Calu3 (cell line): ENCODE measurements around the gene CRTC1. TPM values are rescaled to one million over a fixed set of nuclear protein-coding genes. Genes with fewer than 3 reads are reported as not detected.

Experiments
- BruUV-seq: library from RNA; stranded (reverse); fragments of 400-500 nt; replicated peaks from 2 replicates; lab custom pipeline; 2021; lab: Mats Ljungman, UMichigan
- CTCF ChIA-PET: fragments of 300-600 bp; sonication (Branson Sonifier 250); formaldehyde crosslinking; loops from one replicate; lab custom pipeline; 2022; ENCODE audit warnings: antibody characterized with exemption; lab: Charles Lee
- DNase-seq: peaks from one replicate; pipeline ENCODE4 v3.0.0; 2022
- H3K27ac Mint-ChIP-seq: one replicate; pipeline ENCODE4 v1.8.0; 2022; ENCODE audit warnings: mixed read lengths; ENCODE audit not compliant: unreplicated experiment
- H3K27me3 Mint-ChIP-seq: one replicate; pipeline ENCODE4 v1.8.0; 2022; ENCODE audit warnings: mixed read lengths; ENCODE audit not compliant: unreplicated experiment
- H3K36me3 Mint-ChIP-seq: one replicate; pipeline ENCODE4 v1.8.0; 2022; ENCODE audit warnings: mild to moderate bottlenecking, moderate library complexity, mixed read lengths; ENCODE audit not compliant: insufficient read depth, unreplicated experiment
- H3K4me1 Mint-ChIP-seq: one replicate; pipeline ENCODE4 v1.8.0; 2022; ENCODE audit warnings: mild to moderate bottlenecking, low read depth, mixed read lengths; ENCODE audit not compliant: unreplicated experiment
- H3K4me3 Mint-ChIP-seq: one replicate; pipeline ENCODE4 v1.8.0; 2022; ENCODE audit warnings: mild to moderate bottlenecking, low read depth, moderate library complexity, mixed read lengths; ENCODE audit not compliant: unreplicated experiment
- H3K9me3 Mint-ChIP-seq: one replicate; pipeline ENCODE4 v1.8.0; 2022; ENCODE audit warnings: low read depth, mixed read lengths; ENCODE audit not compliant: unreplicated experiment
- intact Hi-C: fragments of 100-400 bp; cut with micrococcal nuclease; formaldehyde crosslinking; loops from one replicate; pipeline ENCODE4 v1.10.0; 2022; ENCODE audit not compliant: unreplicated experiment
- total RNA-seq: library from RNA; stranded (reverse); gene quantifications from 2 replicates; pipeline ENCODE4 v1.2.3, GENCODE V29; 2022
- TF ChIP-seq, protein P1 (sequence below): fragments of 200-600 bp; IDR thresholded peaks from one replicate; pipeline ENCODE4 v1.8.0; 2022; ENCODE audit warnings: antibody characterized with exemption; ENCODE audit not compliant: unreplicated experiment

Gene CRTC1
- total RNA-seq, 1 experiment from 2014 or later, result 8.5 TPM

DNA sequence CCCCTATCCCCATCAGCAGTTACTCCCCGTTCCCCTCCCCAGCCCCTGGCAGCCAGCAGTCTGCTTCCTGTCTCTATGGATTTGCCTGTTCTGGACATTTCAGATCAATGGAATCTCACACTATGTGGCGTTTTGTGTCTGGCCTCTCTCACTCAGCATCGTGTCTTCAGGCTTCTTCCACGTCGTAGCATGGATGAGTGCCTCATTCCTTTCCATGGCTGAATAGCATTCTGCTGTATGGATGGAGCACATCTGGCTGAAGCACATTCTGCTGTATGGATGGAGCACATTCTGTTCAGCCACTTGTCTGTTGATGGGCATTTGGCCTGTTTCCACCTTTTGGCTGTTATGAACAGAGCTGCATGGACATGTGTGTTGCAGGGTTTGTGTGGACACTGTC lies 29.5 kb downstream of the CRTC1 start:
- TF ChIP-seq, protein P1, sequence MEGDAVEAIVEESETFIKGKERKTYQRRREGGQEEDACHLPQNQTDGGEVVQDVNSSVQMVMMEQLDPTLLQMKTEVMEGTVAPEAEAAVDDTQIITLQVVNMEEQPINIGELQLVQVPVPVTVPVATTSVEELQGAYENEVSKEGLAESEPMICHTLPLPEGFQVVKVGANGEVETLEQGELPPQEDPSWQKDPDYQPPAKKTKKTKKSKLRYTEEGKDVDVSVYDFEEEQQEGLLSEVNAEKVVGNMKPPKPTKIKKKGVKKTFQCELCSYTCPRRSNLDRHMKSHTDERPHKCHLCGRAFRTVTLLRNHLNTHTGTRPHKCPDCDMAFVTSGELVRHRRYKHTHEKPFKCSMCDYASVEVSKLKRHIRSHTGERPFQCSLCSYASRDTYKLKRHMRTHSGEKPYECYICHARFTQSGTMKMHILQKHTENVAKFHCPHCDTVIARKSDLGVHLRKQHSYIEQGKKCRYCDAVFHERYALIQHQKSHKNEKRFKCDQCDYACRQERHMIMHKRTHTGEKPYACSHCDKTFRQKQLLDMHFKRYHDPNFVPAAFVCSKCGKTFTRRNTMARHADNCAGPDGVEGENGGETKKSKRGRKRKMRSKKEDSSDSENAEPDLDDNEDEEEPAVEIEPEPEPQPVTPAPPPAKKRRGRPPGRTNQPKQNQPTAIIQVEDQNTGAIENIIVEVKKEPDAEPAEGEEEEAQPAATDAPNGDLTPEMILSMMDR, result no peak
- Mint-ChIP-seq H3K9me3 (no peaks in the 10 kb centered on the region), H3K4me1 (no peaks in the 10 kb centered on the region), H3K36me3 (peaks cover 4% of the 10 kb centered on the region), H3K4me3 (no peak overlapping the region), H3K27ac (no peak overlapping the region), H3K27me3 (no peaks in the 10 kb centered on the region)
- no TSS peak for BruUV-seq
- CTCF ChIA-PET, result no interaction called here
- DNase-seq, result no peak
- intact Hi-C loops, result no loop called here

DNA sequence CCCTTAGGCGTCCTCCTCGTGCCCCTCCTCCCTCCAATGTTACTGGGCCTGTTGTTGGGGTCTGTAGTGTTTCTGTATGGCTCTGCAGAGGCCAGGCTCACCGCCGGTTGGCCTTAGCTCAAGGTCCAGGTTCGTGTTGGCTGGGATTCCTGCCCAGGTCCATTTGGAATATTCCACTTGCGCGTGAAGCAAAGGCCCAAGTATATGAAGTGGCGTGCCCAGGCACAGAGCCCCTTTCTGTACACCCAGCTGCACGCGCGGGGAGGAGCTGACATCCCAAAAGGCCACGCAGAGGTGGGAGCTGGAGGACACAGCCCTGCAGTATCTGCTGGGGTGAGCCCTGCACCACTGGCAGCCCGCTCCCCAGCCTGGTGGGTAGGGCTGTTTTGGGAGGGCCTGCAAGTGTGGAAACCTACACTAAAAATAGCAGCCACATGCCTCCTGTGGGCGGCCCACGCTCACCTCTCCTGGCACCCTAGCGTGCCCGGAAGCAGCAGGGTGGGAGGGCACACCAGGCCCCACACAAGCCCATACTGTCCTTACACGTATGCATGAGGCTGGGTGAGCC lies 30.2 kb downstream of the CRTC1 start:
- DNase-seq, result no peak
- TF ChIP-seq, protein P1, result no peak
- H3K27me3 Mint-ChIP-seq, result no peaks in the 10 kb centered on the region
- H3K4me1 Mint-ChIP-seq, result no peaks in the 10 kb centered on the region
- CTCF ChIA-PET, result no interaction called here
- peaks cover 4% of the 10 kb centered on the region for H3K36me3 Mint-ChIP-seq
- intact Hi-C loops, result no loop called here
- no peak overlapping the region for H3K4me3 Mint-ChIP-seq
- H3K9me3 Mint-ChIP-seq, result no peaks in the 10 kb centered on the region
- BruUV-seq, result no TSS peak
- H3K27ac Mint-ChIP-seq, result no peak overlapping the region

DNA sequence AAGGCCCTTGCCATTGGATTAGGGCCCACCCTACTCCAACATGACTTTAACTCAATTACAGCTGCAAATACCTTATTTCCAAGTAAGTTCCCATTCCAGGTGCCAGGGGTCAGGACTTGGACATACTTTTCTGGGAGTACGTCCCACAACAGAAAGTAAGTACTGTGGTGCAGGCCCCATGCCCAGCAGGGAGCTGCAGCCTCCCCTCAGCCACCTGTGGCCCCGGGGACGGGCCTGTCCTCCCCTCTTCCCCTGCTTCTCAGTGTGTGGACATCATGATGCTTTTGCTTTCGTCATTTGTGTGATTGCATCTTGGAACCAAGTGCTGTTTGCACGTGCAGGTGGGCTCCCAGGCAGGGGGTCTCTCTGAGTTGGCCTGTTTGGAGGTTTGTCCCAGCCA lies 31.9 kb downstream of the CRTC1 start:
- H3K27ac Mint-ChIP-seq, result no peak overlapping the region
- H3K4me3 Mint-ChIP-seq, result no peak overlapping the region
- intact Hi-C loops, result no loop called here
- peaks cover 4% of the 10 kb centered on the region for H3K36me3 Mint-ChIP-seq
- CTCF ChIA-PET, result no interaction called here
- no peaks in the 10 kb centered on the region for H3K4me1 Mint-ChIP-seq
- TF ChIP-seq, protein P1, result no peak
- no peaks in the 10 kb centered on the region for H3K9me3 Mint-ChIP-seq
- BruUV-seq, result no TSS peak
- DNase-seq, result no peak
- H3K27me3 Mint-ChIP-seq, result no peaks in the 10 kb centered on the region

DNA sequence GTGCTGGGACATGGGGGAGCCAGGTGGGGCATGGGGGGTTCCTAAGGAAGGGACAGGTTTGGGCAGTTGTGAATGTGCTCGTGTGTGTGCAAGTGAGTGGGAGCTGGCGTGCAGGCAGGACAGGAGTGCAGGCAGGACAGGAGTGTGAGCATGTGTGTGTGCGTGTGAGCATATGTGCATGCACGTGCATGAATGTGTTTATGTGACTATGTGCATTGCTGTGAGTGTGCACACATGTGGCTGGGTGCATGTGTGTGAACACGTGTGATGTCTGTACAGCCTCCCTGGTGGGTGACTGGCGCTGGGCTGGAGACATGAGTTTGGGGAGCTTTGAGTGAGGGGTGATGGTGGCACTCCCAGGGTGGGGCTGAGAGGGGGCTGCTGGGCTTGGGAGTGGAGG lies 33.4 kb downstream of the CRTC1 start:
- Mint-ChIP-seq H3K27me3 (no peaks in the 10 kb centered on the region), H3K4me3 (no peak overlapping the region), H3K36me3 (peaks cover 4% of the 10 kb centered on the region), H3K27ac (no peak overlapping the region), H3K4me1 (no peaks in the 10 kb centered on the region), H3K9me3 (no peaks in the 10 kb centered on the region)
- intact Hi-C loops, result no loop called here
- CTCF ChIA-PET, result no interaction called here
- no TSS peak for BruUV-seq
- TF ChIP-seq, protein P1, result no peak
- no peak for DNase-seq
